Inferior parietal cortex (tissue), 1 donor: ENCODE measurements around the gene KDM6B.
"Not testable (repeated sequence)": the region's sequence is repeated elsewhere in the genome, so short reads cannot be mapped to it uniquely, and the experiment has no call there.

Experiments used
- DNase-seq: peaks from one replicate; pipeline ENCODE4 v3.0.0-alpha.2; 2016; ENCODE audit errors: extremely low spot score

KDM6B gene

DNA sequence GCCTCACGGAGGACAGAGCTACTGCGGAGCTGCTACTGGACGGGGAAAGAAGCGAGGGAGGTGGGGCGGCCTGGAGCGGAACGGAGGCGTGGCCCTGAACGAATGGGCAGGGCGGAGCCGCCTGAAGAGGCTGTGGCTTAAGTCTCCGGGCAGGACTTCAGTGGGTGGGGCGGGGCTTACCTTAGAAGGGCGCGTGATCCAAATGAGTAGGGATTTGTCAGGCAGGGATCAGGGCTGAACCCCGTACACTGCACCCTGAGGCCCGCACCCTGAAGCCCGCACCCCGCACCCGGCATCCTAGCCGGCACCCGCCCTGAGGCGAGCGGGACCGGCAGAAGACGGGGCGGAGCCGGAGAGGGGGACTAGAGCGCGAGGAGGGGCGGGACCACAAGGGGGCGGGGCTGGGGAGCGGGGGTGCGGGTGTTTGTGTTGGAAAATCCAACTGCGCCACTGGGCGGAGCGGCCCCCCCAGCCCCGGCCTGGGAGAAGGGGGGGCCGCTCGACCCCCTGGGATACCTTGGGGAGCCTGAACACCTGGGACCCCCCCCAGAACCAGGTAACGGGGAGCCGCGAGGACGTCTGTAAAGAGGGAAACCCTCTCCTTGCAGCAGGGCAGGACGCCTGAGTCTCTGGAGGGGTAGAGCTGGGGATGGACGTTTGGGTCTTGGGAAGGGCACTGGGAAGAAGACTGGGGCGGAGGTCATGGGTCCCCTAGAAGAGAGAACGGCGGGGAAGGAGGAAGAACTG is at the start of gene KDM6B:
Gene KDM6B (plus strand): TSS at position 423 of the 747 bp plus-strand sequence. CDS start 11,338 bp downstream, outside the sequence.
- DNase-seq = peak; percentile 72

DNA sequence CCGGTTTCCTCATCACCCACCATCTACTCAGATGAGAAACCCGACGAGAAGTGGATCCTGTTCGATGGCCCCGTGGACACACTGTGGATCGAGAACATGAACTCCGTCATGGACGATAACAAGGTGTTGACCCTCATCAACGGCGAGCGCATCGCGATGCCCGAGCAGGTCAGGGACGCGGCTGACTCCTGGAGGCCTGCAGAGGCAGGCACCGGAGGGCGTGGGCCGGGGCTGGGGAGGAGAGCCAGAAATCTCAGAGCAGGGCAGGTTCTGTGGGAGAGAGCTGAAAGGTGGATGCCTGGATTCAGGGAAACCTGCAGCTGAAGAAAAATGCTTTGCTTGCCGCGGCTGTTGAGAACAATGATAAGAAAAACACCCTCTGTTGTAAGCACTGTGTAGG is 47.2 kb upstream of the KDM6B start:
- no peak for DNase-seq

DNA sequence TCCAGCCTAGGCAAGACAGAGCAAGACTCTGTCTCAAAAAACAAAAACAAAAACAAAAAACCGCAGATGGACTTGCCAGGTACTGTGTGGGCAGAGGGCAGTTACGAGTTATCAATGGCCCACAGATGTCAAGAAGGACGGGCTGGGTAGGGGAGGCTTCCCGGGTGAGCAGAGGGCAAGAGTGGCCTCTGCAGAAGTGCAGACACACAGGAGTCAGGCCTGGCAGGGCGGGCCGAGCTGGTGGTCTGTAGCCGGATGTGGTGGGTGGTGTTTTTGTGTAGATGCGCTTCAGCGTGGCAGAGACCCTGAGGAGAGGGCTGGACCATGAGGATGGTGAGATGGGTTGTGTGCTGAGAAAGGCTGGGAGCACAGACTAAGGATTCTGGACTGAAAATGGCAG is 44.9 kb upstream of the KDM6B start:
- no peak for DNase-seq

DNA sequence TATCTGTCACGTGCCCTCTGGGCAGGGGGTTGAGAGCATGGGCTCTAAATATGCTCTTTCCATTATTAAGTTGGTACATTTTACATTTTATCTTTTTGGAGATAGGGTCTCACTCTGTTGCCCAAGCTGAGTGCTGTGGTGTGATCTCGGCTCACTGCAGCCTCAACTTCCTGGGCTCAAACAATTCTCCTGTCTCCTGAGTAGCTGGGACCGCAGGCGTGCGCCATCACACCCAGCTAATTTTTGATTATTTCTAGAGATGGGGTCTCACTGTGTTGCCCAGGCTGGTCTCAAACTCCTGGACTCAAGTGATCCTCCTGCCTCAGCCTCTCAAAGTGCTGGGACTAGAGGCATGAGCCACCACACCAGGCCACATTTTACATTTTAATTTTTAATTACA is 43.9 kb upstream of the KDM6B start:
- no peak for DNase-seq

DNA sequence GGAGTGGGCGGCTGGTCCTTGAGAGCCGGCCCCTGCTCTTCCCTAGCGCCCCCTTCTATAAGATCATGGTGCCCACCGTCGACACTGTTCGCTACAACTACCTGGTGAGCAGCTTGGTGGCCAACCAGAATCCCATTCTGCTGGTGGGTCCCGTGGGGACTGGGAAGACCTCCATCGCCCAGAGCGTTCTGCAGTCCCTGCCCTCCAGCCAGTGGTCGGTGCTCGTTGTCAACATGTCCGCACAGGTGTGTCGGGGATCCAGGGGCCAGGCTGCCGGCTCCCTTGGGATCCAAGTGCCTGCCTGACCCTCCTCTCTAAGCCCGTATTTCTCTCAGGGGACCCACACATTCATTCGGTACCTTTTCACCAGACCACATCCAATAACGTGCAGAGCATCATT is 41.4 kb upstream of the KDM6B start:
- DNase-seq = no peak

GRCh38 chr17:7794075-7794663 is 39.8 kb upstream of the KDM6B start:
- no peak for DNase-seq

- no peak for DNase-seq
These were observed 36.0 kb upstream of the KDM6B start for GRCh38 chr17:7797976-7798375.

DNA sequence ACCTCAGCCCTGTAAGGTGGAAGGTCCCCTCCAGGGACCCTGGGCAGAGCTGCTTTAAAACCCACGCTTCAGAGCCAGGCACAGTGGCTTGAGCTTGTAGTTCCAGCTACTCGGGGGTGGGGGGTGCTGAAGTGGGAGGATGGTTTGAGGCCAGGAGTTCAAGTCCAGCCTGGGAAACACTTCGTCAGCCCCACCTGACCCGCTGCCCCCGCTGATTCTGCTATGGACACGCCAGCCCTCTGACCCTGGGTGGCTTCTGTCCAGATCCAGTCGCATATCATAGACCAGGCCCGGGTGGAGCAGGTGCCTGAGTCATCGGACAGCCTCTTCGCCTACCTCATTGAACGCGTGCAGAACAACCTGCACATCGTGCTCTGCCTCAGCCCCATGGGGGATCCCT is 35.2 kb upstream of the KDM6B start:
- no peak for DNase-seq

DNA sequence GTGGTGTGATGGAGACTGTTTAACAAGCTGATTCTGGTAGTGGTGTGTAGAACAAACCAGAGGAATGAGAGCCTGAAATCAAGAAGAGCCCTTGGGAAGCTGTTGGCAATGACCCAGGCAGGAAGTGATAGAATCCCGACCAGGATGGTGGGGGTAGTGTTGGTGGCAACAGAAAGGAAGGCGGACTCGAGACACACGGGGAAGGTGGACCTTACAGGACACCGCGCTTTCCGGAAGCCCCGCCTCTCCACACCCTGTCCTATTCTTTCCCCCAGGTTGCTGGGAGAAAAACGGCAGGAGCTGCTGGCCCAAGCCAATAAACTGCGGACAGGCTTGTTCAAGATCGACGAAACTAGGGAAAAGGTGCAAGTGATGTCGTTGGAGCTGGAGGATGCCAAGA is 30.0 kb upstream of the KDM6B start:
- DNase-seq = no peak

GRCh38 chr17:7806587-7806986 is 27.4 kb upstream of the KDM6B start:
- no peak for DNase-seq

GRCh38 chr17:7807206-7807605 is 26.8 kb upstream of the KDM6B start:
- no peak for DNase-seq

GRCh38 chr17:7809086-7809790 is 24.8 kb upstream of the KDM6B start:
- no peak for DNase-seq

DNA sequence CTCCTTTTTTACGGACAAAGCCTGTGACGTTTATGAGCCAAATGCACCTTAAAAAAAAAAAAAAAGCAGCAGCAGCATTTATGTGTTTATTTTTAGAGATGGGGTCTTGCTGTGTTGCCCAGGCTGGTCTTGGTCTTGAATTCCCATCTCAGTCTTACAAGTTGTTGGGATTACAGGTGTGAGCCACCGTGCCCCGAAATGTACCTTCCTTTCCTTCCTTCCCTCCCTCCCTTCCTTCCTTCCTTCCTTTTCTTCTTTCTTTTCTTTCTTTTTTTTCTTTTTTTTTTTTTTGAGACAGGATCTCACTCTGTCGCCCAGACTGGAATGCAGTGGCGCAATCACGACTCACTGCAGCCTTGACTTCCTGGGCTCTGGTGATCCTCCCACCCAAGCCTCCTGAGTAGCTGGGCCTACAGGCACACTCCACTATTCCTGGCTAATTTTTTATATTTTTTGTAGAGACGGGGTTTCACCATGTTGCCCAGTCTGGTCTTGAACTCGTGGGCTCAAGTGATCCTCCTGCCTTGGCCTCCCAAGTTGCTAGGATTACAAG is 24.1 kb upstream of the KDM6B start:
- not testable (repeated sequence) for DNase-seq

DNA sequence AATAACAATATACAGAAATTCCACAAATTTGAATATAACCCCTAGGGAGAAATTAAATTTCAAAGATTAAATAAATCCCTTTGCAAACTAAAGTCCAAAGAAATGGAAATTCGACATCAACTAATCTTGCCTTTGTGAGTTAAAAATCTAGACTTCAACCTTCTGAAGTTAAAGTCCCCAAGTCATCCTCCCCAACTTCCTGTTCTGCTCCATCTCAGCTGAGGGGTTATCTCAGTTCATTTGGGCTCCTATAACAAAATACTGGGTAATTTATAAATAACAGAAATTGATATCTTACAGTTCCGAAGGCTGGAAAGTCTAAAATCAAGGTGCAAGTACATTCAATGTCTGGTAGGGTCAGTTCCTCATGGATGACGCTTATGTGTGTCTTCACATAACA is 22.8 kb upstream of the KDM6B start:
- DNase-seq = no peak

- DNase-seq = no peak
These were observed 19.0 kb upstream of the KDM6B start for GRCh38 chr17:7814969-7815368.

GRCh38 chr17:7816926-7817642 is 16.9 kb upstream of the KDM6B start:
- DNase-seq = no peak

- no peak for DNase-seq
These were observed 16.4 kb upstream of the KDM6B start for GRCh38 chr17:7817643-7817964.

DNA sequence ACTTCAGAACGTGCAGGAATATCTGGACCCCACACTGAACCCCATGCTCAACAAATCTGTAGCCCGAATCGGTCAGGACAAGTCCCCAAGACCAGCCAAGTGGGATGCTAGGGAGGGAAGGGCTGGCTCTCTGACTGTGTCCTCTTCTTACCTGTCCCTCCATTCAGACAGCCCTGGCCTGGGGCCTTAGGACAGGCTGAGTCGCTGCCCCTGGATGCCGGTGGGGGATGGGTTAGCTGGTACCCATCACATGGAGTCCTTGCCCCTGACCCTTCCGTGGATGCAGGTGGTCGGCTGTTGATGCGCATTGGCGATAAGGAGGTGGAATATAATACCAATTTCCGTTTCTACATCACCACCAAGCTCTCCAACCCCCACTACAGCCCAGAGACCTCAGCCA is 16.0 kb upstream of the KDM6B start:
- DNase-seq = no peak

DNA sequence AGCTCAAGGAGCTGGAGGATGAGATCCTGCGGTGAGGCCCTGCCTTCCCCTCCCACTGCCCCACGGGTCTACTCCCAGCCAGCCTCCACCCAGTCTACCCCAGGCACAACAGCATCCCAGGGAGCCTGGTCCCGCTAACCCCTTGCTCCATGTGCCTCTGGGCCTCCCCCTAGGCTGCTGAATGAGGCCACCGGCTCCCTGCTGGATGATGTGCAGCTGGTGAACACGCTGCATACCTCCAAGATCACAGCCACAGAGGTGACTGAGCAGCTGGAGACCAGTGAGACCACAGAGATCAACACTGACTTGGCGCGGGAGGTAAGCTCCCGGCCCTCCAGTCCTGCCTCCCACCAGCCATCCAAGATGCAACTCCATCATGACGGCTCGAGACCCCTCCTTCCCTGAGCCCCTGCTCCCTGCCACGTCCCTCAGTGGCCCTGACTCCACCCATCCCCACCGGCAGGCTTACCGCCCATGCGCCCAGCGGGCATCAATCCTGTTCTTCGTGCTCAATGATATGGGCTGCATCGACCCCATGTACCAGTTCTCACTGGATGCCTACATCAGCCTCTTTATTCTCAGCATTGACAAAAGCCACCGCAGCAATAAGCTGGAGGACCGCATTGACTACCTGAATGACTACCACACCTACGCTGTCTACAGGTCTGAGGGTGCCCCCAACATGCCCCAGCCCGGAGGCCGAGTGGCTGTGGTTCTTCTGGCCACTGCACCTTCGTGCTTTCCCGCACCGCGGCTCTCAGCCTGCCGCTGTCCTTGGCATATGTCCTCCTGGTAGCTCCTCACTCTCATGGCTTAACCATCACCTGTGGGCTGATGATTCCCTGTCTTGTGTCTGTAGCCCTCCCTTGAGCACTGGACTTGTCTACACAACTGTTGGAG is 15.0 kb upstream of the KDM6B start:
- DNase-seq = no peak

- DNase-seq = no peak
These were observed 13.8 kb upstream of the KDM6B start for GRCh38 chr17:7820231-7820630.

GRCh38 chr17:7822126-7822525 is 11.9 kb upstream of the KDM6B start:
- no peak for DNase-seq
